HL-60 (cell line): ENCODE data around the gene RABGAP1L.

Source experiments
- DNase-seq, 2 experiments: peaks; one replicate each; pipeline ENCODE4 v3.0.0-alpha.2; 2010 to 2020; ENCODE audit warnings: low read depth in 1 of 2, low spot score in 1 of 2
- H3K27ac ChIP-seq: fragments of 250-450 bp; sonication (Bioruptor Pico); replicated peaks from 2 replicates; pipeline ENCODE4 v1.5.1; 2020; ENCODE audit warnings: mild to moderate bottlenecking, moderate library complexity
- H3K27me3 ChIP-seq: fragments of 250-450 bp; sonication (Bioruptor Pico); 2 replicates; pipeline ENCODE4 v1.5.1; 2021; ENCODE audit warnings: mild to moderate bottlenecking, moderate library complexity; ENCODE audit not compliant: insufficient read depth, poor library complexity, severe bottlenecking
- H3K4me3 ChIP-seq: replicated peaks from 2 replicates; pipeline ENCODE4 v1.5.1; 2011; ENCODE audit warnings: mild to moderate bottlenecking, control low read depth, low read length; ENCODE audit not compliant: insufficient read depth
- GABPA ChIP-seq: IDR thresholded peaks from 2 replicates; pipeline ENCODE4 v1.6.1; 2012; ENCODE audit warnings: low read depth
- POLR2AphosphoS5 ChIP-seq: IDR thresholded peaks from 2 replicates; pipeline ENCODE4 v1.6.1; 2012; ENCODE audit warnings: low read depth
- SPI1 ChIP-seq: IDR thresholded peaks from 2 replicates; pipeline ENCODE4 v1.6.1; 2012; ENCODE audit warnings: low read depth, mild to moderate bottlenecking, borderline replicate concordance
- TF ChIP-seq, protein P1 (sequence below): IDR thresholded peaks from 2 replicates; pipeline ENCODE4 v1.6.1; 2012; ENCODE audit warnings: low read depth; ENCODE audit not compliant: insufficient replicate concordance
- TF ChIP-seq, protein P2 (sequence below): IDR thresholded peaks from one replicate; pipeline ENCODE4 v1.5.1; 2011; ENCODE audit warnings: low read length, control low read depth, inconsistent platforms; ENCODE audit not compliant: insufficient read depth

RABGAP1L gene

DNA sequence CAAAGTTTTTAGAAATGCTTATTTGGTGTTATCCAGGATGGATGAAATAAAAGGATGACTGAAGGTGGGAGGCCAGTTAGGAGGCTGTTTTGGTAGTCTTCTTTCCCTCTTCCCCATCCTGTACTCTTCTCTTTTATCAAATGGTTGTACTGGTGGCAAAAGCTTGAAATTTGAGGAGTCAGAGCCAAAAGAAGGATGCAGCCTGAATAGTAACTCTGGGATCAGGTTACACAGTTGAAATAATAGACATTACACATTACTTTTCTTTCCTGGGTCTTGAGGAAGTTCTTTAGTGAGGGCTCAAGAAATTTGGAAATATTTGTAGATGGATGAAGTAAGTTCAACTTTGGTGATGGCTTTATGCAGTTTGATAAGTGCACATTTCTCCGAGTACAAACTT lies 397.1 kb downstream of the RABGAP1L start:
- DNase-seq: no peak
- Histone ChIP-seq H3K4me3 (no peak overlapping the region), H3K27ac (no peak overlapping the region), H3K27me3 (no peaks in the 10 kb centered on the region)
- TF ChIP-seq POLR2AphosphoS5: no peak
- TF ChIP-seq SPI1: no peak
- TF ChIP-seq, protein P1, sequence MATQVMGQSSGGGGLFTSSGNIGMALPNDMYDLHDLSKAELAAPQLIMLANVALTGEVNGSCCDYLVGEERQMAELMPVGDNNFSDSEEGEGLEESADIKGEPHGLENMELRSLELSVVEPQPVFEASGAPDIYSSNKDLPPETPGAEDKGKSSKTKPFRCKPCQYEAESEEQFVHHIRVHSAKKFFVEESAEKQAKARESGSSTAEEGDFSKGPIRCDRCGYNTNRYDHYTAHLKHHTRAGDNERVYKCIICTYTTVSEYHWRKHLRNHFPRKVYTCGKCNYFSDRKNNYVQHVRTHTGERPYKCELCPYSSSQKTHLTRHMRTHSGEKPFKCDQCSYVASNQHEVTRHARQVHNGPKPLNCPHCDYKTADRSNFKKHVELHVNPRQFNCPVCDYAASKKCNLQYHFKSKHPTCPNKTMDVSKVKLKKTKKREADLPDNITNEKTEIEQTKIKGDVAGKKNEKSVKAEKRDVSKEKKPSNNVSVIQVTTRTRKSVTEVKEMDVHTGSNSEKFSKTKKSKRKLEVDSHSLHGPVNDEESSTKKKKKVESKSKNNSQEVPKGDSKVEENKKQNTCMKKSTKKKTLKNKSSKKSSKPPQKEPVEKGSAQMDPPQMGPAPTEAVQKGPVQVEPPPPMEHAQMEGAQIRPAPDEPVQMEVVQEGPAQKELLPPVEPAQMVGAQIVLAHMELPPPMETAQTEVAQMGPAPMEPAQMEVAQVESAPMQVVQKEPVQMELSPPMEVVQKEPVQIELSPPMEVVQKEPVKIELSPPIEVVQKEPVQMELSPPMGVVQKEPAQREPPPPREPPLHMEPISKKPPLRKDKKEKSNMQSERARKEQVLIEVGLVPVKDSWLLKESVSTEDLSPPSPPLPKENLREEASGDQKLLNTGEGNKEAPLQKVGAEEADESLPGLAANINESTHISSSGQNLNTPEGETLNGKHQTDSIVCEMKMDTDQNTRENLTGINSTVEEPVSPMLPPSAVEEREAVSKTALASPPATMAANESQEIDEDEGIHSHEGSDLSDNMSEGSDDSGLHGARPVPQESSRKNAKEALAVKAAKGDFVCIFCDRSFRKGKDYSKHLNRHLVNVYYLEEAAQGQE: no peak
- TF ChIP-seq, protein P2, sequence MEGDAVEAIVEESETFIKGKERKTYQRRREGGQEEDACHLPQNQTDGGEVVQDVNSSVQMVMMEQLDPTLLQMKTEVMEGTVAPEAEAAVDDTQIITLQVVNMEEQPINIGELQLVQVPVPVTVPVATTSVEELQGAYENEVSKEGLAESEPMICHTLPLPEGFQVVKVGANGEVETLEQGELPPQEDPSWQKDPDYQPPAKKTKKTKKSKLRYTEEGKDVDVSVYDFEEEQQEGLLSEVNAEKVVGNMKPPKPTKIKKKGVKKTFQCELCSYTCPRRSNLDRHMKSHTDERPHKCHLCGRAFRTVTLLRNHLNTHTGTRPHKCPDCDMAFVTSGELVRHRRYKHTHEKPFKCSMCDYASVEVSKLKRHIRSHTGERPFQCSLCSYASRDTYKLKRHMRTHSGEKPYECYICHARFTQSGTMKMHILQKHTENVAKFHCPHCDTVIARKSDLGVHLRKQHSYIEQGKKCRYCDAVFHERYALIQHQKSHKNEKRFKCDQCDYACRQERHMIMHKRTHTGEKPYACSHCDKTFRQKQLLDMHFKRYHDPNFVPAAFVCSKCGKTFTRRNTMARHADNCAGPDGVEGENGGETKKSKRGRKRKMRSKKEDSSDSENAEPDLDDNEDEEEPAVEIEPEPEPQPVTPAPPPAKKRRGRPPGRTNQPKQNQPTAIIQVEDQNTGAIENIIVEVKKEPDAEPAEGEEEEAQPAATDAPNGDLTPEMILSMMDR: no peak
- no peak for TF ChIP-seq GABPA

DNA sequence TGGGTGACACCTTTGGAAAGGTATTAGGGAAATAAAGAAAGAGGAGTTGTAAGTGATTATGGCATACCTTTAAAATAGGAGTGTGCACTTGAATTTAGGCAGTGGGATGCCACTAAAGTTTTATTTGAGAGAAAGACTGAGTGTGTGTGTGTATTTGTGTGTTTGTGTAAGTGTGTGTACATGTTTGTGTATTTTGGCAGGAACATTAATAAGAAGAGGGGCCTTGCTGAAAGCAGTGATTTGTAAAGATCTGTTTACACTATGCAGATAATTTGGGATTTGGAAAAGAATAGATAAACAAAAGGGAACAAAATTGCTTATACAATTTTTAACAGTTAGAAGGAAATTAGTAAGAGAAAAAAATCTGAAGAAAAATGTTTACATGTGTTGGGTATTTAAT lies 409.2 kb downstream of the RABGAP1L start:
- TF ChIP-seq, protein P2: no peak
- no peak for TF ChIP-seq POLR2AphosphoS5
- no peak for TF ChIP-seq SPI1
- TF ChIP-seq, protein P1: no peak
- TF ChIP-seq GABPA: no peak
- H3K27me3 ChIP-seq: no peaks in the 10 kb centered on the region
- DNase-seq: no peak

DNA sequence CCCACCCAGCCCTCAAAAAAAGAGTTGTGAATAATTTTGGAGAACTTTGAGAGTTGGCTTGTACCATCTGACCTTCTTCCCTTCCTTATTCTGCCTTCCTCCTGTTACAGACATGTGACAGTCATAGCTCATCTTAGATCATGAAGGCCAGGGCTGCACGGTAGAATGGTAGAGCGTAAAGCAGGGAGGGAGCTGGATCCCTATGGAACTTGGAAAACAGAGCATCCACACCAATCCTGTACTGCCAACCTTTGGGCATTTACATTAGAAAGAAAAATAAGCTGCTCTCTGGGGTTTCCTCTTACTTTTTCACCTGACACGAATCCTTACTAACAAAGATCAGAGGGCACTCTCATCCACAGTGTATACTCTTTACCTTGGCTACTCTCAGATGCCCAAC lies 409.9 kb downstream of the RABGAP1L start:
- no peak overlapping the region for H3K27ac ChIP-seq
- TF ChIP-seq, protein P1: no peak
- TF ChIP-seq SPI1 (no peak), GABPA (no peak), POLR2AphosphoS5 (no peak)
- TF ChIP-seq, protein P2: no peak
- DNase-seq: no peak

More for the DNA sequence above, 409.2 kb downstream of the RABGAP1L start:
- Histone ChIP-seq H3K27ac (no peak overlapping the region), H3K4me3 (no peak overlapping the region)

More for the DNA sequence above, 409.9 kb downstream of the RABGAP1L start:
- Histone ChIP-seq H3K4me3 (no peak overlapping the region), H3K27me3 (no peaks in the 10 kb centered on the region)
